Right ventricle myocardium inferior (tissue), 1 donor: ENCODE data around the gene FAIM2. TPM values are rescaled to one million over a fixed set of nuclear protein-coding genes. Genes with fewer than 3 reads are reported as not detected.

Experiments
- ATAC-seq: fragments of 200-7000 bp; cut with Tn5 transposase; one replicate; pipeline ENCODE4 v1.9.1; 2020; ENCODE audit warnings: mild to moderate bottlenecking, moderate library complexity
- DNase-seq: peaks from one replicate; pipeline ENCODE4 v3.0.0; 2021; ENCODE audit errors: missing footprints
- intact Hi-C: fragments of 100-400 bp; cut with DNase I; formaldehyde crosslinking; loops from one replicate; pipeline ENCODE4 v1.11.0; 2022
- total RNA-seq: library from RNA; stranded (reverse); fragmentation: NEBNext Ultra II Directional; extraction: Animal tissue kit (Norgen Biotek cat#: 25700); gene quantifications from one replicate; pipeline ENCODE4 v1.2.1, GENCODE V29; 2021
- donor health status: DM: no; HTN: yes; CAD: no; lungs with severe emphysema.

The FAIM2 gene
- total RNA-seq, 1 donor from 2014 or later, result 20.5 TPM

- DNase-seq (no peak), ATAC-seq (no peak)
- intact Hi-C loops, result no loop called here
These were observed 38.1 kb upstream of the FAIM2 start for GRCh38 chr12:49941556-49942511.

GRCh38 chr12:49939707-49940106 is 36.0 kb upstream of the FAIM2 start:
- ATAC-seq, result no peak
- intact Hi-C loops, result no loop called here
- no peak for DNase-seq

DNA sequence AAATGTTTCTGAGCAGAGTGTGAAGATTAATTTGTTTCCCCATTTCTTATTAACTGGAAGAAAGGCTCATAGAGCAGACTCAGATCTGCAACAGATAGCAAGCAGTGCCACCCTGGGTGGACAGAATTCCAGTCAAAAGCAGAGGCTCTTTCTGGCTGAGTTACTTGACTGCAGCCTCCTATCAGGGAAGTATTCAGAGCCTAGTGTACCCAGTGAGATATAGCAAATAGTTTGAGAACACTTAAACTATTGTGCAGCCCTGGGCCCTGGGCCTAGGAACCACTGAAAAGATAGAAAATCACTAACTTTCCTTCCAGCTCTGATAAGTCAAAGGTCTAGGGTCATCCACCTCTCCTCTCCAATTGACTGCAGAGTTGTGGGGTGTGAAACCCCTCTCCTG is 35.6 kb upstream of the FAIM2 start:
- intact Hi-C loops, result no loop called here
- DNase-seq, result no peak
- ATAC-seq, result no peak

DNA sequence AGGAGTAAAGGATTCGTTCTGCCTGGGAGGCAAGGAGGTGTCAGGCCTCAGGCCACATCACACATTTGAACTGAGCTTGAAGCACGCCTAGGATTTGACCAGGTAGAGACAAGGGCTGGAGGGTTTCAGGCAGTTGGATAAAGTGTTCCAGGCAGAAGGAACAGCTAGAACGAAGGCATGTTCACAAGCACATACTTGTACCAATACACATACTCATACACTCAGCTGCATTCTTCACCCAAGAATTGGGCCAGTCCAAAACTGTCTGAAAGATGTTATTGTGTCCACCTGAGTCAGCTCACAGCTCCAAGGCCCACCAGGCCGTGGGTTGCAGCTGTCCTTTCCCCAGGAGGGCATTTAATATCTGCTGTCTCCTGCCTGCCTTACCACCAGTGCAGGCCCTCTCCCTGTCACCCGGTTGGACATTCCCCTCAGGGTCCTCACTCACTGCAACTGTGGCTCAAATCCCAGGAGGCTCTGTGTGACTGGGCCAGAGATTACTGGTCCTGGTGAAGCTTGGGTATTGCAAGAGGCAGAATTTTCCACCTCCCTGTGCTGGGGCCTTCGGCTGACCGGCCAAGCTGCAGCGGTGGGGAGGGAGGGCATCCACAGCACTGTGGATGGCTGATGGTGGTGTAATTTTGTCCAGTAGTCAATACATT is 34.1 kb upstream of the FAIM2 start:
- DNase-seq (no peak), ATAC-seq (peak; percentile 40)
- intact Hi-C loops, result no loop called here

DNA sequence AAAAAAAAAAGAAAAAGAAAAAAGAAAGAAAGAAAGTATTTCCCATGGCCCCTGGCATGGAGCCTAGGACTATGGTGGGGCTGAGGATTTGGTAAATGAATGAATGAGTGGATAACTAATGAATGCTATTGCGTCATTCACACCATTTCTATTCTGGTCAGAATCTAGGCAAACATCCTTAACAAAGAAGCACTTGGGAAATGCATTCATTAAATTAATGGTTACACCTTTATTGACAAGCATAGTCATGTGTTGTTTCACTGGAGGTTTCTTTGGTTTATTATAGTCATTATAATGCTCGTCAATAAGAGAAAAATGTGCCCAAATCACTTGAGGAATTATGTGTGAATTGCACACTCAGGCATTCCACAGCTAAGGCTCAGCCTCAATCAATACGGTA is 33.2 kb upstream of the FAIM2 start:
- no peak for ATAC-seq
- intact Hi-C loops, result no loop called here
- no peak for DNase-seq

DNA sequence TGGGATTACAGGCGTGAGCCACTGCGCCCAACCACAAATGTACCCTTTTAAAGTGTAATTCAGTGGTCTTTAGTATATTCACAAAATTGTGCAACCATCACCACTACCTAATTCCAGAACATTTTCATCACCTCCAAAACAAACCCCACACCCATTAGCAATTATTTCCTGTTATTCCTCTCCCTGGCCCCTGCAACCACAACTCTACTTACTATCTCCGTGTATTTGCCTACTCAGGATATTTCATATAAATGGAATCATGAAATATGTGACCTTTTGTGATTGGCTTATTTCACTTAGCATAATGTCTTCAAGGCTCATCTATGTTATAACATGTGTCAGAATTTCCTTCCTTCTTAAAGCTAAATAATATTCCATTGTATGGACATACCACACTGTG is 30.8 kb upstream of the FAIM2 start:
- no peak for ATAC-seq
- intact Hi-C loops, result no loop called here
- DNase-seq, result no peak

DNA sequence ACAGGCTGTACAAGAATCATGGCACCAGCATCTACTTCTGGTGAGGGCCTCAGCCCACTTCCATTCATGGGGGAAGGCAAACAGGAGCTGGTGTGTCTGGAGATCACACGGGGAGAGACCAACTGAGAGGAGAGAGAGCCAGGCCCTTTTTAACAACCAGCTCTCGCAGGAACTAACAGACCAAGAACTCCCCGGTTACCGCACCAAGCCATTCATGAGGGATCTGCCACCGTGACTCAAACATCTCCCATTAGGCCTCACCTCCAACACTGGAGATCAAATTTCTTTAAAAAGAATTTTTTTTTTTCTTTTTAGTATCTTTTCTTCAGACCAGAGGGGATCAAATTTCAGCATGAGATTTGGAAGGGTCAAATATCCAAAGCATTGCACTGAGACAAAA is 30.1 kb upstream of the FAIM2 start:
- no peak for DNase-seq
- ATAC-seq, result no peak
- intact Hi-C loops, result no loop called here

DNA sequence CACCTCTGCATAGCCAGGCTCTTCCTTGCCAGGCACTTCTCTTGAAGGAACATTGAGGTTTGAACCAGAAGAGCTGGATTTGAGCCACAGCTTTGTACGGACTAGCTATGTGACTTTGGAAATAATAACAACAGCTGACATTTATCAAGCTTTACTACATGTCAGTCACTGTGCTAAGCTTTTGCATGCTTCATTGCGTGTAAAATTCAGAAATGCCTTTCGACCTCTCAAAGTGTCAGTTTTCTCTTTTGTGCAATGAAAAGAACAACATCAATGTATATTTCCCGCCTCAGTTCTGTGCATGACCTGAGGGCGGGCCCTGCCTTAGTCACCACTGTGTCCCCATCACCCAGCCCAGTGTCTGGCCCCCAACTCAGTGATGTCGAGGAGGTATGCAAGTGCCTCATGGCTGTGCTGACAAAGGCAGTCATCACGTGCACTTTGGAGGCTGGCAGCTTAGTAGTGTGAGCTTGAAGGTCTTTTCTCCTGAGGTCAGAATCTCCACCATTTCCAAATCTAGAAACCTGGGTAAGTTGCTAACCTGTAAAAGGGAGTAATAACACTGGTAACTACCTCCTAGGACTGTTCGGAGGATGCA is 28.9 kb upstream of the FAIM2 start:
- DNase-seq (no peak), ATAC-seq (no peak)
- intact Hi-C loops, result no loop called here

DNA sequence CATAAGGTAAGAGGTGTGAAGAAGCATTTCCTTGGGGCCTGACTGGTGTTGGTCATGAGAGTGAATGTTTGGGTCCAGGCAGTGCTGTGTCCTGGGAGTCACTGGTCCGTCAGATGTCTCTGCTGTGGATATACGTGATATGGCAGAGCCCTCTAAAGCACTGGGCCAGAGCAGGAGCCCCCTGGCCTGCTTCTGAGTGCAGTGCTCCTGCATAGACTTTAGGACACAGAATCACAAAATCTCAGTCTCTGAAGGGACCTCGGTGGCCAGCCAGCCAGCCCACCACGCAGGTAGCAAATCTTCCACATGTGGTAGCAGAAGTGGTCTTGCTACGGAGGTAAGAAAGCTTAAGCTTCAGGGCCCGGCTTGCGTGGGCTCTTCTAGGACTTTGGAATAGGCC is 28.3 kb upstream of the FAIM2 start:
- intact Hi-C loops, result no loop called here
- ATAC-seq, result no peak

GRCh38 chr12:49930515-49931288 is 27.0 kb upstream of the FAIM2 start:
- ATAC-seq (no peak), DNase-seq (no peak)
- intact Hi-C loops, result no loop called here

More for the DNA sequence above, 28.3 kb upstream of the FAIM2 start:
- no peak for DNase-seq

DNA sequence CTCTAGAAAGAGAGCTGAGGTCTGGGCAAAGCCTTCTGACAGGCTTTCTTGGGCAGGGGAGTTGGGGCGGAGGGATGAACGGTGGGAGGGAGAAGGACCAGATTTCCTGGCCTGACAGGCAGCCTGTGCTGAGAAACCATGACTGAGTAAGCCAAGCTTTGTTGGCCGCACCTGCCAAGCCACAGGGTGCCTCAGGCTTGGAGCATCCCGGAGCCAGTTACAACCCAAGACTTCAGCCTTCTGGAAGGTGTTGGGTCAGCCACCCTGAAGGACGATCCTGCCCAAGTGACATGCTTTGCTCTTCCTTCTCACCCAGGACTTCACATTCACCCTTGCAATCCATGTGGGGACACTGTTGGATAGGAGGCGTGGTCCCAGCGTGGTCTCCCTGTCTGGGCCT is 25.9 kb upstream of the FAIM2 start:
- ATAC-seq, result no peak
- no peak for DNase-seq
- intact Hi-C loops, result no loop called here

- no peak for DNase-seq
- ATAC-seq, result no peak
- intact Hi-C loops, result no loop called here
These were observed 24.8 kb upstream of the FAIM2 start for GRCh38 chr12:49928471-49928870.

- intact Hi-C loops, result no loop called here
- no peak for ATAC-seq
- no peak for DNase-seq
These were observed 21.9 kb upstream of the FAIM2 start for GRCh38 chr12:49925433-49926204.

DNA sequence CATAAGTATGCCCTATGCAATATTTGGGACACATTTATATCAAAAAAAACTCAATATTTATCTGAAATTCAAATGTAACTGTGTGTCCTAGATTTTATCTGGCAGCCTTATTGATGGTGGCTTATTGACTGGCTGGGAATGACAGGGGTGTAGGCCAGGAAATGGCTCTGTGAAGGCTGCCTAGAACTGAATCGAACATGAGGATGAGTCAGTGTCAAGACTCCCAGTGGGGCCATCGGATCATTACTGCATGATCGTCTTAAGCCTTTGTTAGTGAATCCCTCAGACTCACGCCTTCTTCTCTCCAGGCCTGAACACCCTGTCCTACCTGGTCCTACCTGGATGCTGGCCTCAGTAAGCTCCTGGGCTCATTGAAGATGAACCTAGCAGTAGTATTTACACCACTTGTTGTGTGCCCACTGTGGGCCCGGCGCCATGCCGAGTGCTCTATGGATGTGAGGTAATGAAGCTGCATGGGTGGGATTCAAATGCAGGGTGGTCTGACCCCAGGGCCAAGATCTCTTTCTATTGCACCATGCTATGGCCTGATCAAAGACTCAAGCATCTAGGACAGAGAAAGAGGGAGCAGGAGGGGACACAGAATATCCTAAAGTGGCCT is 21.0 kb upstream of the FAIM2 start:
- DNase-seq, result no peak
- intact Hi-C loops, result no loop called here
- no peak for ATAC-seq

GRCh38 chr12:49923880-49924556 is 20.3 kb upstream of the FAIM2 start:
- intact Hi-C loops, result no loop called here

GRCh38 chr12:49923035-49923644 is 19.4 kb upstream of the FAIM2 start:
- ATAC-seq (peak; percentile 75), DNase-seq (no peak)
- intact Hi-C loops, result no loop called here

More at GRCh38 chr12:49923880-49924556, 20.3 kb upstream of the FAIM2 start:
- peak; percentile 40 for ATAC-seq
- peak; percentile 76 for DNase-seq
